Transverse colon (tissue), 4 donors: ENCODE results near the gene RGS13. TPM values are rescaled to one million over a fixed set of nuclear protein-coding genes. Genes with fewer than 3 reads are reported as not detected.

Experiments
- DNase-seq: peaks from one replicate; pipeline ENCODE4 v3.0.0-alpha.2; 2019
- H3K27ac ChIP-seq, 4 donors: fragments of 200-600 bp; sonication (generic); 2 replicates each; pipeline ENCODE4 v1.5.1; 2016 to 2018; ENCODE audit warnings: inconsistent platforms in 4 of 4
- H3K27me3 ChIP-seq: fragments of 200-600 bp; sonication (generic); 2 replicates; pipeline ENCODE4 v1.5.1; 2017; ENCODE audit warnings: inconsistent platforms
- H3K36me3 ChIP-seq, 4 donors: fragments of 200-600 bp; sonication (generic); 2 replicates each; pipeline ENCODE4 v1.5.1; 2017 to 2019; ENCODE audit warnings: inconsistent platforms in 4 of 4
- H3K4me1 ChIP-seq, 4 donors: fragments of 200-600 bp; sonication (generic); 2 replicates each; pipeline ENCODE4 v1.5.1; 2017 to 2020; ENCODE audit warnings: inconsistent platforms in 4 of 4
- H3K4me3 ChIP-seq, 4 donors: fragments of 200-600 bp; sonication (generic); 1 replicate in 1 of 4; 2 replicates in 3 of 4; pipeline versions ENCODE4 v1.5.1 to v1.6.1; 2017 to 2019; ENCODE audit warnings: inconsistent platforms in 4 of 4
- H3K9me3 ChIP-seq, 2 donors: fragments of 200-600 bp; sonication (generic); 2 replicates each; pipeline ENCODE4 v1.5.1; 2017 to 2019; ENCODE audit warnings: inconsistent platforms in 2 of 2
- EP300 ChIP-seq: sonication (generic); formaldehyde crosslinking; IDR thresholded peaks from one replicate; pipeline ENCODE4 v1.6.1; 2017; ENCODE audit warnings: antibody characterized with exemption, low read depth
- POLR2A ChIP-seq: fragments of 450-650 bp; IDR thresholded peaks from one replicate; pipeline ENCODE4 v1.6.1; 2016; ENCODE audit warnings: antibody characterized with exemption, mild to moderate bottlenecking, moderate library complexity
- POLR2AphosphoS5 ChIP-seq, 3 donors: sonication (generic); formaldehyde crosslinking; IDR thresholded peaks; one replicate each; pipeline ENCODE4 v1.6.1; 2016; ENCODE audit warnings: antibody characterized with exemption in 3 of 3
- WGBS, 2 donors: methylation state at CpG; one replicate each; pipeline ENCODE4 v1.1.5; 2018; ENCODE audit warnings: low coverage in 1 of 2; 5-methylcytosine and 5-hydroxymethylcytosine counted together
- in situ Hi-C, 4 donors: fragments of 200-750 bp; cut with MboI; loops; one replicate each; pipeline versions ENCODE4 v1.15.0 to v1.15.1; 2017; ENCODE audit warnings: low sequenced_read_pairs in 3 of 4, low pct_ligation_motif_present in 1 of 4, low pct_unique_long_range_greater_than_20kb in 1 of 4
- intact Hi-C: fragments of 100-400 bp; cut with DNase I; formaldehyde crosslinking; loops from one replicate; pipeline ENCODE4 v1.15.1; 2023; ENCODE audit warnings: low total_unique reads
- total RNA-seq, 4 donors: library from RNA; depleted of rRNA; stranded (reverse); fragments of >200 nt; gene quantifications; one replicate each; pipeline ENCODE4 v1.1.0, GENCODE V29; 2016
- TF ChIP-seq, protein P1 (sequence below), 5 experiments: fragments of 200-600 bp in 3 of 5; fragments of 450-650 bp in 2 of 5; sonication (generic) in 3 of 5; IDR thresholded peaks; 1 replicate in 2 of 5; 2 replicates in 3 of 5; pipeline ENCODE4 v1.5.1; 2016 to 2017; ENCODE audit warnings: antibody characterized with exemption in 5 of 5, inconsistent platforms in 3 of 5, mild to moderate bottlenecking in 2 of 5, moderate library complexity in 1 of 5

RGS13 gene
- total RNA-seq, 4 donors from 2014 or later = 1.2 to 1.3 TPM; not detected in 2

DNA sequence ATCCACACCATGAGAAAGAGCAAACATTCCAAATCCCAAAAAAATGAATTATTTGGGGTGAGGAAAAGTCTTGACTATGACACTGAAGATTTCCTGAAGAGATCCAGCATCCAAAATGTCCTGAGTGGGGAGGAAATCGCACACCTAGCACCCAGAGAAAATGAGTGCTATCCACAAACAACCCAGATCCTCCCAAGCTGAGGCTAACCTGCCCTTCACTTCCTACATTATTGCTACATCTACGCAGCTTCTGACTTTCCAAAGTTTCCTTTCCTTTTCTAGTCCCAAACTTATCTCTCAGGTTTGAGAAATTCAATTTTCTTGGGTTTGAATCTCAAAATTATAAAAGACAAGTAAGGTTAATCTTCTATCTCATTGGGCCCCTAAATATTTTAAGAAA, 906 bp upstream of the RGS13 start:
- WGBS, 2 donors = 67 to 83% methylated on average over 1 to 2 of the region's 2 CpGs
- H3K27me3 ChIP-seq = no peaks in the 10 kb centered on the region
- H3K4me1 ChIP-seq = peaks cover 0 to 3% (median 0%) of the 10 kb centered on the region in 4 donors
- in situ Hi-C loops (no loop called here), intact Hi-C loops (no loop called here)
- no peaks in the 10 kb centered on the region for H3K36me3 ChIP-seq
- DNase-seq = no peak
- H3K27ac ChIP-seq = no peak overlapping the region
- no peak overlapping the region for H3K4me3 ChIP-seq
- TF ChIP-seq, protein P1, sequence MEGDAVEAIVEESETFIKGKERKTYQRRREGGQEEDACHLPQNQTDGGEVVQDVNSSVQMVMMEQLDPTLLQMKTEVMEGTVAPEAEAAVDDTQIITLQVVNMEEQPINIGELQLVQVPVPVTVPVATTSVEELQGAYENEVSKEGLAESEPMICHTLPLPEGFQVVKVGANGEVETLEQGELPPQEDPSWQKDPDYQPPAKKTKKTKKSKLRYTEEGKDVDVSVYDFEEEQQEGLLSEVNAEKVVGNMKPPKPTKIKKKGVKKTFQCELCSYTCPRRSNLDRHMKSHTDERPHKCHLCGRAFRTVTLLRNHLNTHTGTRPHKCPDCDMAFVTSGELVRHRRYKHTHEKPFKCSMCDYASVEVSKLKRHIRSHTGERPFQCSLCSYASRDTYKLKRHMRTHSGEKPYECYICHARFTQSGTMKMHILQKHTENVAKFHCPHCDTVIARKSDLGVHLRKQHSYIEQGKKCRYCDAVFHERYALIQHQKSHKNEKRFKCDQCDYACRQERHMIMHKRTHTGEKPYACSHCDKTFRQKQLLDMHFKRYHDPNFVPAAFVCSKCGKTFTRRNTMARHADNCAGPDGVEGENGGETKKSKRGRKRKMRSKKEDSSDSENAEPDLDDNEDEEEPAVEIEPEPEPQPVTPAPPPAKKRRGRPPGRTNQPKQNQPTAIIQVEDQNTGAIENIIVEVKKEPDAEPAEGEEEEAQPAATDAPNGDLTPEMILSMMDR (IDR thresholded peaks at IDR 0.05) = no peak
- TF ChIP-seq POLR2AphosphoS5 (IDR thresholded peaks at IDR 0.05) = no peak
- H3K9me3 ChIP-seq = no peaks in the 10 kb centered on the region

DNA sequence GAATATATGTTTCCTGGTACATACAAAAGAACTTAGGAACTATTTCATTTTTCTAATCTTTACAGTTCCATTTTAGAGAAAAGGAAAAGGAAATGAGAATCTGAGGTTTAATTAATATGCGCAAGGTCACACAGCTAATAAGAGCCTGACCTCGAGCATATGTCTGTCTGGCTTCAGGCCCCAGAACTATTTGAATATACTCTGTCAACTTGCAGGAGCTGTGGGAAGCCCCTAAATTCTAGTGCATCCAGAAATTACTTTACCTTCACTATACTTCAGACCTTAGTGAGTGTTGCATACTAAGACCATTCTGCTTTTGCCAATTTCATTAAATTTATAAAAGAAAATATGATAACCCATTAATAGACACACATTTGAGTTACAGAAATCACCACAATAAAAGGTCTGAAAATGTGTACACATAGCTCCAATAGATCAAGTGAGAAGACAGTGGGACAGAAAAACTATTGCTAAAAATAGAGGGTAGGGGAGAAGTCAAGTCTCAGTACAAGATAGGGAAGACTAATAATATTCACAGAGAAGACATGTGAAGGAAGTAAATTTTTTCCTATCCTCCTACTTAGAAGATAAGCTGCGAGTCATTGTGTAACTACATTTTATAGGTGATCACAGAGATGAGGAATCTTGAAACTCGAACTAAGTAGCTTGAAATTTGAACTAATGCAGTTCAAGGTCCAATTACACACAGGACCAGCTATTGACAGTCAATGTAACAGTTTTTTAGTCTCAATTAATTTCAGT, 3.8 kb downstream of the RGS13 start:
- Histone ChIP-seq H3K4me1 (no peaks in the 10 kb centered on the region), H3K4me3 (no peak overlapping the region), H3K9me3 (no peaks in the 10 kb centered on the region), H3K36me3 (no peaks in the 10 kb centered on the region), H3K27me3 (no peaks in the 10 kb centered on the region), H3K27ac (no peak overlapping the region)
- TF ChIP-seq POLR2A (no peak), POLR2AphosphoS5 (IDR thresholded peaks at IDR 0.05) (no peak), EP300 (no peak)
- TF ChIP-seq, protein P1 (IDR thresholded peaks at IDR 0.05) = no peak
- no peak for DNase-seq
- in situ Hi-C loops (no loop called here), intact Hi-C loops (no loop called here)
- 43 to 52% methylated on average over 4 of the region's 4 CpGs for WGBS, 2 donors

DNA sequence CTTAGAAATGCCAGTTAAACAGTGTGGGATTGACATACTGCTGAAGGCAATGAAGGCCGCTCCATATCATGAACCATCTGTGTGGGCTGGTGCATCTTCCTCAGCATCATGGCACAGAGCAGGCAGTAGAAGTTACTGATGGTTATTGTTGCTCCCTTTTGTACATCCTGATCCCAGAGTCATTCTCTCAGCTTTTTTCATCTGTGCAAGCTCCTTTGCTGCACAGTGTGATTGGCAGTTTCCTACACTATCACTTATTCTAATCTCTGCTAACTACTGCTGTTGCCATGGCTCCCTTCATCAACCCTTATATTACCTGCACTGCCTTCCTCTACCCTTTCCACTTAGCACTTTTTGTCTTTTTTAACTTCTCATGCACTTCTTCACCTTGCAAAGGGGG, 16.2 kb downstream of the RGS13 start:
- in situ Hi-C loops = no loop called here
- 93% methylated on average over 1 of the region's 1 CpG; no CpG with 5 or more reads in 1 of the 2 donors for WGBS, 2 donors
- Histone ChIP-seq H3K4me3 (no peak overlapping the region), H3K27ac (no peak overlapping the region), H3K9me3 (no peaks in the 10 kb centered on the region), H3K36me3 (no peaks in the 10 kb centered on the region), H3K4me1 (no peaks in the 10 kb centered on the region), H3K27me3 (no peaks in the 10 kb centered on the region)
- no peak for TF ChIP-seq POLR2A
- TF ChIP-seq, protein P1 (IDR thresholded peaks at IDR 0.05) = no peak
- no peak for TF ChIP-seq POLR2AphosphoS5 (IDR thresholded peaks at IDR 0.05)
- no peak for TF ChIP-seq EP300
- intact Hi-C loops = no loop called here
- no peak for DNase-seq

DNA sequence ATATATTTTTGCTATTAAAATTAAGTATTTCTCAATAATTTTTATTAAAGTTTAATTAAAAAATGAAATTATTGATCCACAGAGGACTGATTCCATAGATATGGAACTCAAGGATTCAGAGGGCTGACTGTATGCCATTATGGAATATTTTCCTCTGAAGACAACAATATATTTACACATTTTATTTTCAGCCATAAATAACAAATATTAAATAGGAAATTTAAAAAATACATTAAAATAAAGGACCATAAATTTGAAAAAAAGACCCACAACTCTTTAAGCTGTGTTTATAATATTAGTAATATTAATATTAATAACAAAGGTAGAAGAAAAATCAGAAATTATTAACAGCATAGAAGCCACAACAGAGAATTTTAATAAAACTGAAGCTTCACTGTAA, 18.2 kb downstream of the RGS13 start:
- intact Hi-C loops = no loop called here
- no peaks in the 10 kb centered on the region for H3K36me3 ChIP-seq
- no peaks in the 10 kb centered on the region for H3K9me3 ChIP-seq
- no peaks in the 10 kb centered on the region for H3K4me1 ChIP-seq
- DNase-seq = no peak
- no peaks in the 10 kb centered on the region for H3K27me3 ChIP-seq
- H3K4me3 ChIP-seq = no peak overlapping the region
- in situ Hi-C loops = no loop called here
- TF ChIP-seq POLR2A = no peak
- TF ChIP-seq, protein P1 (IDR thresholded peaks at IDR 0.05) = no peak
- no peak for TF ChIP-seq POLR2AphosphoS5 (IDR thresholded peaks at IDR 0.05)
- no peak for TF ChIP-seq EP300
- H3K27ac ChIP-seq = no peak overlapping the region
